Measurements from ENCODE around the gene TMEM132D.

GRCh38 chr12:129662234-129662633 is 241.6 kb downstream of the TMEM132D start:
- TF ChIP-seq CTCF (IDR thresholded peaks at IDR 0.05) (no peak), TCF7L2 (IDR thresholded peaks at IDR 0.05; ENCODE audit: low read depth, low read length) (no peak), POLR2AphosphoS5 (IDR thresholded peaks at IDR 0.05; ENCODE audit: low read depth, low read length) (no peak), SIN3A (IDR thresholded peaks at IDR 0.05; ENCODE audit: borderline replicate concordance, insufficient read depth, low read depth, low read length) (no peak), REST (IDR thresholded peaks at IDR 0.05; ENCODE audit: insufficient read depth in 1 of 2, low read depth in 2 of 2, low read length in 1 of 2) (no peak)
